HTR-8/SVneo (cell line): ENCODE measurements around the gene POLD3.
"Not testable (repeated sequence)": the region's sequence is repeated elsewhere in the genome, so short reads cannot be mapped to it uniquely, and the experiment has no call there.

Source experiments
- DNase-seq: peaks from one replicate; pipeline ENCODE4 v3.0.0; 2011; ENCODE audit warnings: low spot score, mixed read lengths; ENCODE audit not compliant: insufficient read length
- FAIRE-seq: peaks from 2 replicates; lab custom pipeline; 2011; peaks lifted over from hg19 to GRCh38; lab: Jason Lieb, UNC

Gene POLD3

GRCh38 chr11:74579577-74580270 is 12.7 kb upstream of the POLD3 start:
- no peak for DNase-seq
- FAIRE-seq: no peak

- FAIRE-seq: no peak
Measured at GRCh38 chr11:74581954-74582547, 10.3 kb upstream of the POLD3 start.

GRCh38 chr11:74583024-74583624 is 9.3 kb upstream of the POLD3 start:
- DNase-seq (no peak), FAIRE-seq (no peak)

More at GRCh38 chr11:74581954-74582547, 10.3 kb upstream of the POLD3 start:
- DNase-seq: no peak

GRCh38 chr11:74590492-74590891 is 1.9 kb upstream of the POLD3 start:
- DNase-seq, FAIRE-seq: not testable (repeated sequence)

- no peak for DNase-seq
- FAIRE-seq: no peak
Measured at GRCh38 chr11:74592063-74592440, 330 bp upstream of the POLD3 start.

GRCh38 chr11:74593463-74593862 is 1.1 kb downstream of the POLD3 start:
- FAIRE-seq (no peak), DNase-seq (no peak)

- no peak for FAIRE-seq
- DNase-seq: no peak
Measured at GRCh38 chr11:74602637-74603556, 10.5 kb downstream of the POLD3 start.

- DNase-seq: no peak
Measured at GRCh38 chr11:74603845-74604244, 11.5 kb downstream of the POLD3 start.

GRCh38 chr11:74604311-74604710 is 11.9 kb downstream of the POLD3 start:
- no peak for DNase-seq
- FAIRE-seq: no peak

More at GRCh38 chr11:74603845-74604244, 11.5 kb downstream of the POLD3 start:
- FAIRE-seq: no peak

- no peak for DNase-seq
- FAIRE-seq: no peak
Measured at GRCh38 chr11:74605403-74605802, 13.0 kb downstream of the POLD3 start.

- FAIRE-seq: no peak
- DNase-seq: no peak
Measured at GRCh38 chr11:74608431-74608830, 16.0 kb downstream of the POLD3 start.

- FAIRE-seq (no peak), DNase-seq (no peak)
Measured at GRCh38 chr11:74611369-74611861, 19.0 kb downstream of the POLD3 start.

GRCh38 chr11:74612877-74613276 is 20.5 kb downstream of the POLD3 start:
- DNase-seq (no peak), FAIRE-seq (no peak)

GRCh38 chr11:74615311-74615710 is 22.9 kb downstream of the POLD3 start:
- DNase-seq (no peak), FAIRE-seq (peak; percentile 44)

- DNase-seq (no peak), FAIRE-seq (no peak)
Measured at GRCh38 chr11:74615988-74616387, 23.6 kb downstream of the POLD3 start.

- DNase-seq: no peak
- no peak for FAIRE-seq
Measured at GRCh38 chr11:74620531-74620930, 28.1 kb downstream of the POLD3 start.

GRCh38 chr11:74626130-74626529 is 33.7 kb downstream of the POLD3 start:
- DNase-seq: no peak
- FAIRE-seq: no peak

- DNase-seq (no peak), FAIRE-seq (no peak)
Measured at GRCh38 chr11:74626604-74627003, 34.2 kb downstream of the POLD3 start.

- no peak for DNase-seq
- FAIRE-seq: no peak
Measured at GRCh38 chr11:74627381-74627780, 35.0 kb downstream of the POLD3 start.

- FAIRE-seq: no peak
- no peak for DNase-seq
Measured at GRCh38 chr11:74630043-74630442, 37.7 kb downstream of the POLD3 start.
